SKM-1 (cell line): Measurements from ENCODE around the gene IFNB1.
A peak's percentile ranks its signal among the peaks of the same experiment; 100 is the strongest.

Experiments
- DNase-seq: peaks from one replicate; lab custom pipeline; 2025; ENCODE audit not compliant: unreplicated experiment; lab: John Stamatoyannopoulos, UW

The IFNB1 gene

GRCh38 chr9:21070906-21071305 is 6.8 kb downstream of the IFNB1 start:
- DNase-seq, result no peak

GRCh38 chr9:21070171-21070571 is 7.6 kb downstream of the IFNB1 start:
- no peak for DNase-seq

- DNase-seq, result no peak
Measured at GRCh38 chr9:21060919-21061561, 16.7 kb downstream of the IFNB1 start.

GRCh38 chr9:21056931-21057330 is 20.8 kb downstream of the IFNB1 start:
- DNase-seq, result no peak

GRCh38 chr9:21053851-21054250 is 23.9 kb downstream of the IFNB1 start:
- DNase-seq, result peak; percentile 7

- peak; percentile 37 for DNase-seq
Measured at GRCh38 chr9:21047281-21047691, 30.5 kb downstream of the IFNB1 start.

- DNase-seq, result no peak
Measured at GRCh38 chr9:21043841-21044240, 33.9 kb downstream of the IFNB1 start.

- no peak for DNase-seq
Measured at GRCh38 chr9:21042466-21042865, 35.3 kb downstream of the IFNB1 start.

GRCh38 chr9:21039302-21039701 is 38.4 kb downstream of the IFNB1 start:
- no peak for DNase-seq

- no peak for DNase-seq
Measured at GRCh38 chr9:21037278-21037677, 40.5 kb downstream of the IFNB1 start.

- no peak for DNase-seq
Measured at GRCh38 chr9:21031808-21032183, 45.9 kb downstream of the IFNB1 start.

- no peak for DNase-seq
Measured at GRCh38 chr9:21031091-21031807, 46.5 kb downstream of the IFNB1 start, which contains the start of gene HACD4. Gene HACD4 (minus strand): TSS chr9:21031640. CDS start chr9:21031590, 50 bp downstream.

- no peak for DNase-seq
Measured at GRCh38 chr9:21030389-21031035, 47.2 kb downstream of the IFNB1 start.

GRCh38 chr9:21029661-21030060 is 48.1 kb downstream of the IFNB1 start:
- DNase-seq, result no peak

- DNase-seq, result no peak
Measured at GRCh38 chr9:21028466-21028865, 49.3 kb downstream of the IFNB1 start.

- no peak for DNase-seq
Measured at GRCh38 chr9:21027295-21027694, 50.4 kb downstream of the IFNB1 start.
